Uterus (tissue), 2 donors: ENCODE results near the gene PUM1.

Experiments
- CTCF ChIP-seq, 4 experiments: fragments of 200-600 bp in 2 of 4; fragments of 450-650 bp in 2 of 4; sonication (generic) in 2 of 4; IDR thresholded peaks; one replicate each; pipeline ENCODE4 v1.5.1; 2016 to 2019; ENCODE audit warnings: antibody characterized with exemption in 4 of 4, mild to moderate bottlenecking in 2 of 4, moderate library complexity in 1 of 4
- POLR2A ChIP-seq, 2 donors: fragments of 450-650 bp; IDR thresholded peaks; one replicate each; pipeline ENCODE4 v1.6.1; 2016; ENCODE audit warnings: antibody characterized with exemption in 2 of 2, mild to moderate bottlenecking in 1 of 2, moderate library complexity in 1 of 2

DNA sequence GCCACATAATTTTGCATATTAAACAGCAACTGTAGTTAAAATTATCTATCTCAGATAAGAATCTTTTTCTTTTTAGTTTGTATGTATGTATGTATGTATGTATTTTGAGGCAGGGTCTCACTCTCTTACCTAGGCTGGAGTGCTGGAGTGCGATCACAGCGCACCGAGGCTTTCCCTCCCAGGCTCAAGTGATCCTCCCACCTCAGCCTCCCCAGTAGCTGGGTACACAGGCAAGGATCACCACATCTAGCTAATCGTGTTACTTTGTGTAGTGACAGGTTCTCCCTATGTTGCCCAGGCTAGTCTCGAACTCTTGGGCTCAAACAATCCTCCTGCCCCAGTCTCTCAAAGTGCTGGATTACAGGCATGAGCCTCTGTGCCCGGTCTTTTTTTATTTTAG lies 30.5 kb upstream of the PUM1 start:
- no peak for TF ChIP-seq CTCF (IDR thresholded peaks at IDR 0.05)
- TF ChIP-seq POLR2A (IDR thresholded peaks at IDR 0.05) = no peak
